Body of pancreas (tissue), 4 donors: Measurements from ENCODE around the gene DZIP1L. TPM values are rescaled to one million over a fixed set of nuclear protein-coding genes. Genes with fewer than 3 reads are reported as not detected.
"Not testable (repeated sequence)": the region's sequence is repeated elsewhere in the genome, so short reads cannot be mapped to it uniquely, and the experiment has no call there.

Experiments
- ATAC-seq: fragments of 150-250 bp; one replicate; pipeline ENCODE4 v1.9.1; 2016
- DNase-seq, 4 donors: peaks; one replicate each; pipeline ENCODE4 v3.0.0-alpha.2; 2019
- H3K27ac ChIP-seq, 4 donors: fragments of 200-600 bp; sonication (generic); 1 replicate in 3 of 4; 2 replicates in 1 of 4; pipeline versions ENCODE4 v1.5.1 to v1.6.1; 2016 to 2019; ENCODE audit warnings: mild to moderate bottlenecking in 1 of 4, mixed read lengths in 1 of 4, moderate library complexity in 1 of 4
- H3K27me3 ChIP-seq, 2 donors: fragments of 200-600 bp; sonication (generic); one replicate each; pipeline ENCODE4 v1.6.0; 2016; ENCODE audit warnings: mild to moderate bottlenecking in 1 of 2
- H3K36me3 ChIP-seq, 2 donors: fragments of 200-600 bp; sonication (generic); replicated peaks in 1 of 2; 2 replicates each; pipeline ENCODE4 v1.5.1; 2016; ENCODE audit warnings: low read depth in 2 of 2; ENCODE audit not compliant: insufficient read depth in 1 of 2
- H3K4me1 ChIP-seq: fragments of 200-600 bp; sonication (generic); one replicate; pipeline ENCODE4 v1.6.0; 2016
- H3K4me3 ChIP-seq, 2 donors: fragments of 200-600 bp; sonication (generic); 1 replicate in 1 of 2; 2 replicates in 1 of 2; pipeline ENCODE4 v1.5.1; 2016 to 2019
- H3K9me3 ChIP-seq, 3 donors: fragments of 200-600 bp; sonication (generic); 1 replicate in 2 of 3; 2 replicates in 1 of 3; pipeline ENCODE4 v1.5.1; 2016
- CTCF ChIP-seq, 7 experiments: fragments of 450-650 bp in 4 of 7; fragments of 200-600 bp in 3 of 7; sonication (generic) in 3 of 7; IDR thresholded peaks; one replicate each; pipeline ENCODE4 v1.5.1; 2016 to 2019; ENCODE audit warnings: antibody characterized with exemption in 7 of 7
- POLR2A ChIP-seq, 3 donors: fragments of 450-650 bp; IDR thresholded peaks; one replicate each; pipeline ENCODE4 v1.6.1; 2016; ENCODE audit warnings: antibody characterized with exemption in 3 of 3, mild to moderate bottlenecking in 2 of 3
- WGBS, 2 donors: methylation state at CpG; one replicate each; pipeline ENCODE4 v1.1.5; 2017; 5-methylcytosine and 5-hydroxymethylcytosine counted together
- intact Hi-C: fragments of 100-400 bp; cut with DNase I; formaldehyde crosslinking; loops from one replicate; pipeline ENCODE4 v1.15.1; 2023
- total RNA-seq, 2 donors: library from RNA; depleted of rRNA; stranded (reverse); fragments of >200 nt; gene quantifications; one replicate each; pipeline ENCODE4 v1.1.0, GENCODE V29; 2016

The DZIP1L gene
- total RNA-seq, 2 donors from 2014 or later, result 33.7 to 70.2 TPM

GRCh38 chr3:138112362-138112761 lies 3.0 kb downstream of the DZIP1L start:
- ATAC-seq (no peak), DNase-seq (no peak)
- no peaks in the 10 kb centered on the region for H3K27me3 ChIP-seq
- peaks cover 11% of the 10 kb centered on the region for H3K4me1 ChIP-seq
- 57 to 77% methylated on average over 8 of the region's 8 CpGs for WGBS, 2 donors
- H3K27ac ChIP-seq, result peak overlapping the region in 2 of 4 donors; percentile 84 to 93
- H3K9me3 ChIP-seq, result no peaks in the 10 kb centered on the region
- TF ChIP-seq CTCF (IDR thresholded peaks at IDR 0.05), result no peak
- no peak for TF ChIP-seq POLR2A (IDR thresholded peaks at IDR 0.05)
- H3K36me3 ChIP-seq, result no peaks in the 10 kb centered on the region
- intact Hi-C loops, result no loop called here
- no peak overlapping the region for H3K4me3 ChIP-seq

GRCh38 chr3:138105598-138105997 lies 9.8 kb downstream of the DZIP1L start:
- Histone ChIP-seq H3K27ac (no peak overlapping the region), H3K4me3 (no peak overlapping the region), H3K9me3 (no peaks in the 10 kb centered on the region), H3K36me3 (no peaks in the 10 kb centered on the region), H3K27me3 (no peaks in the 10 kb centered on the region), H3K4me1 (no peaks in the 10 kb centered on the region)
- intact Hi-C loops, result no loop called here
- no peak for ATAC-seq
- 96 to 100% methylated on average over 1 of the region's 1 CpG for WGBS, 2 donors
- DNase-seq, result no peak
- TF ChIP-seq POLR2A (IDR thresholded peaks at IDR 0.05), result no peak
- TF ChIP-seq CTCF (IDR thresholded peaks at IDR 0.05), result no peak

- H3K27me3 ChIP-seq, result no peaks in the 10 kb centered on the region
- DNase-seq (no peak), ATAC-seq (no peak)
- H3K9me3 ChIP-seq, result no peaks in the 10 kb centered on the region
- no peak for TF ChIP-seq CTCF (IDR thresholded peaks at IDR 0.05)
- no peak for TF ChIP-seq POLR2A (IDR thresholded peaks at IDR 0.05)
- no peaks in the 10 kb centered on the region for H3K36me3 ChIP-seq
- H3K27ac ChIP-seq, result no peak overlapping the region
- H3K4me1 ChIP-seq, result peaks cover 2% of the 10 kb centered on the region
- intact Hi-C loops, result no loop called here
- 90 to 100% methylated on average over 1 to 16 of the region's 19 CpGs for WGBS, 2 donors
- H3K4me3 ChIP-seq, result no peak overlapping the region
Observed at GRCh38 chr3:138103466-138103865, 11.9 kb downstream of the DZIP1L start.

GRCh38 chr3:138101351-138101940 lies 14.0 kb downstream of the DZIP1L start:
- DNase-seq, H3K4me1 ChIP-seq, ATAC-seq, H3K27ac ChIP-seq, H3K4me3 ChIP-seq, intact Hi-C loops, H3K9me3 ChIP-seq, H3K27me3 ChIP-seq, H3K36me3 ChIP-seq: not testable (repeated sequence)
- WGBS, 2 donors, result 81% methylated on average over 18 to 22 of the region's 22 CpGs

- no peaks in the 10 kb centered on the region for H3K27me3 ChIP-seq
- DNase-seq, result no peak
- H3K36me3 ChIP-seq, result no peaks in the 10 kb centered on the region
- TF ChIP-seq POLR2A (IDR thresholded peaks at IDR 0.05) (no peak), CTCF (IDR thresholded peaks at IDR 0.05) (no peak)
- peak overlapping the region in 3 of 4 donors; percentile 2 to 45 (median 21) for H3K27ac ChIP-seq
- peak; percentile 27 for ATAC-seq
- H3K4me1 ChIP-seq, result peaks cover 4% of the 10 kb centered on the region
- H3K9me3 ChIP-seq, result no peaks in the 10 kb centered on the region
- H3K4me3 ChIP-seq, result no peak overlapping the region
- intact Hi-C loops, result no loop called here
Observed at GRCh38 chr3:138099417-138099816, 16.0 kb downstream of the DZIP1L start.
